ENCODE results near the gene CHST4. TPM values are rescaled to one million over a fixed set of nuclear protein-coding genes. Genes with fewer than 3 reads are reported as not detected.

CHST4 gene
- polyA plus RNA-seq: not detected

- Mint-ChIP-seq H3K27ac (peak within 1 kb of the TSS in 1 of 3 donors; percentile 36), H3K4me3 (no peak within 1 kb of the TSS), H3K27me3 (peaks cover 39% of the 10 kb centered on the region), H3K36me3 (no peaks in the 10 kb centered on the region), H3K9me3 (no peaks in the 10 kb centered on the region), H3K4me1 (peaks cover 0 to 6% (median 2%) of the 10 kb centered on the region in 3 donors)
These were observed at the start of gene CHST4 for GRCh38 chr16:71526111-71526631. Gene CHST4 (plus strand): TSS chr16:71526426. CDS start chr16:71536678, 10,252 bp downstream.

GRCh38 chr16:71476457-71477124 is 49.6 kb upstream of the CHST4 start:
- Mint-ChIP-seq H3K9me3 (no peaks in the 10 kb centered on the region), H3K36me3 (peaks cover 29% of the 10 kb centered on the region), H3K27ac (no peak overlapping the region), H3K27me3 (no peaks in the 10 kb centered on the region), H3K4me3 (peak overlapping the region in 1 of 4 donors; percentile 10), H3K4me1 (peaks cover 0 to 6% (median under 1%) of the 10 kb centered on the region in 3 donors)

GRCh38 chr16:71479420-71479819 is 46.8 kb upstream of the CHST4 start:
- H3K27me3 Mint-ChIP-seq: no peaks in the 10 kb centered on the region
- peaks cover 26% of the 10 kb centered on the region for H3K36me3 Mint-ChIP-seq
- no peaks in the 10 kb centered on the region for H3K9me3 Mint-ChIP-seq
- no peak overlapping the region for H3K4me3 Mint-ChIP-seq
- no peak overlapping the region for H3K27ac Mint-ChIP-seq
- H3K4me1 Mint-ChIP-seq: peaks cover 8 to 11% (median 9%) of the 10 kb centered on the region in 3 donors

GRCh38 chr16:71480956-71481355 is 45.3 kb upstream of the CHST4 start:
- peak overlapping the region in 1 of 4 donors; percentile 18 for H3K4me3 Mint-ChIP-seq
- H3K36me3 Mint-ChIP-seq: peaks cover 18% of the 10 kb centered on the region
- H3K27me3 Mint-ChIP-seq: no peaks in the 10 kb centered on the region
- H3K4me1 Mint-ChIP-seq: peaks cover 14 to 17% (median 15%) of the 10 kb centered on the region in 3 donors
- H3K27ac Mint-ChIP-seq: peak overlapping the region in 1 of 3 donors; percentile 19
- no peaks in the 10 kb centered on the region for H3K9me3 Mint-ChIP-seq

- H3K4me3 Mint-ChIP-seq: peak overlapping the region in 1 of 4 donors; percentile 24
- peaks cover 14 to 16% (median 15%) of the 10 kb centered on the region in 3 donors for H3K4me1 Mint-ChIP-seq
- H3K27me3 Mint-ChIP-seq: no peaks in the 10 kb centered on the region
- peak overlapping the region; percentile 41 to 95 (median 84) for H3K27ac Mint-ChIP-seq
- H3K9me3 Mint-ChIP-seq: peaks cover 0 to 2% (median 0%) of the 10 kb centered on the region in 3 donors
- H3K36me3 Mint-ChIP-seq: peaks cover 15% of the 10 kb centered on the region
These were observed 43.7 kb upstream of the CHST4 start for GRCh38 chr16:71482569-71482968.

GRCh38 chr16:71484006-71484893 is 42.0 kb upstream of the CHST4 start:
- Mint-ChIP-seq H3K27me3 (peaks cover 3% of the 10 kb centered on the region), H3K9me3 (peaks cover 0 to 2% (median 0%) of the 10 kb centered on the region in 3 donors), H3K27ac (peak overlapping the region; percentile 84 to 95 (median 90)), H3K4me3 (peak overlapping the region; percentile 79 to 95 (median 90)), H3K36me3 (peaks cover 12% of the 10 kb centered on the region), H3K4me1 (peaks cover 14 to 15% (median 15%) of the 10 kb centered on the region in 3 donors)

GRCh38 chr16:71489122-71489521 is 37.1 kb upstream of the CHST4 start, which contains the start of gene ZNF19:
Gene ZNF19 (minus strand): TSS chr16:71489324. CDS start chr16:71482114, 7,210 bp downstream.
- Mint-ChIP-seq H3K4me1 (peaks cover 5 to 6% (median 6%) of the 10 kb centered on the region in 3 donors), H3K27ac (no peak within 1 kb of the TSS), H3K4me3 (no peak within 1 kb of the TSS), H3K27me3 (peaks cover 6% of the 10 kb centered on the region), H3K9me3 (peaks cover 0 to 2% (median 0%) of the 10 kb centered on the region in 3 donors), H3K36me3 (no peaks in the 10 kb centered on the region)

GRCh38 chr16:71490361-71490760 is 35.9 kb upstream of the CHST4 start:
- H3K4me3 Mint-ChIP-seq: no peak overlapping the region

GRCh38 chr16:71491054-71491453 is 35.2 kb upstream of the CHST4 start:
- peaks cover 0 to 2% (median 0%) of the 10 kb centered on the region in 3 donors for H3K9me3 Mint-ChIP-seq
- no peak overlapping the region for H3K4me3 Mint-ChIP-seq
- H3K36me3 Mint-ChIP-seq: no peaks in the 10 kb centered on the region
- no peaks in the 10 kb centered on the region for H3K4me1 Mint-ChIP-seq
- peaks cover 6% of the 10 kb centered on the region for H3K27me3 Mint-ChIP-seq
- H3K27ac Mint-ChIP-seq: no peak overlapping the region

More at GRCh38 chr16:71490361-71490760, 35.9 kb upstream of the CHST4 start:
- peaks cover 0 to 2% (median 0%) of the 10 kb centered on the region in 3 donors for H3K9me3 Mint-ChIP-seq
- no peaks in the 10 kb centered on the region for H3K36me3 Mint-ChIP-seq
- H3K27me3 Mint-ChIP-seq: peaks cover 6% of the 10 kb centered on the region
- no peak overlapping the region for H3K27ac Mint-ChIP-seq
- H3K4me1 Mint-ChIP-seq: no peaks in the 10 kb centered on the region

- no peaks in the 10 kb centered on the region for H3K36me3 Mint-ChIP-seq
- peaks cover 6% of the 10 kb centered on the region for H3K27me3 Mint-ChIP-seq
- H3K9me3 Mint-ChIP-seq: no peaks in the 10 kb centered on the region
- H3K4me3 Mint-ChIP-seq: no peak overlapping the region
- no peaks in the 10 kb centered on the region for H3K4me1 Mint-ChIP-seq
- H3K27ac Mint-ChIP-seq: no peak overlapping the region
These were observed 33.4 kb upstream of the CHST4 start for GRCh38 chr16:71492786-71493185.

- Mint-ChIP-seq H3K4me3 (no peak overlapping the region), H3K27me3 (peaks cover 6% of the 10 kb centered on the region), H3K4me1 (no peaks in the 10 kb centered on the region), H3K9me3 (no peaks in the 10 kb centered on the region), H3K27ac (no peak overlapping the region), H3K36me3 (no peaks in the 10 kb centered on the region)
These were observed 33.0 kb upstream of the CHST4 start for GRCh38 chr16:71493213-71493612.

GRCh38 chr16:71498031-71498430 is 28.2 kb upstream of the CHST4 start:
- no peak overlapping the region for H3K27ac Mint-ChIP-seq
- no peaks in the 10 kb centered on the region for H3K27me3 Mint-ChIP-seq
- no peaks in the 10 kb centered on the region for H3K9me3 Mint-ChIP-seq
- H3K4me3 Mint-ChIP-seq: no peak overlapping the region
- no peaks in the 10 kb centered on the region for H3K4me1 Mint-ChIP-seq
- H3K36me3 Mint-ChIP-seq: no peaks in the 10 kb centered on the region

GRCh38 chr16:71499775-71500364 is 26.4 kb upstream of the CHST4 start:
- Mint-ChIP-seq H3K9me3 (no peaks in the 10 kb centered on the region), H3K27me3 (no peaks in the 10 kb centered on the region), H3K4me1 (no peaks in the 10 kb centered on the region), H3K4me3 (peak overlapping the region in 1 of 4 donors; percentile 45), H3K36me3 (no peaks in the 10 kb centered on the region), H3K27ac (no peak overlapping the region)

- Mint-ChIP-seq H3K9me3 (no peaks in the 10 kb centered on the region), H3K4me1 (no peaks in the 10 kb centered on the region), H3K27ac (no peak overlapping the region), H3K4me3 (no peak overlapping the region), H3K36me3 (no peaks in the 10 kb centered on the region), H3K27me3 (no peaks in the 10 kb centered on the region)
These were observed 25.3 kb upstream of the CHST4 start for GRCh38 chr16:71500964-71501363.

- Mint-ChIP-seq H3K27me3 (no peaks in the 10 kb centered on the region), H3K4me1 (no peaks in the 10 kb centered on the region), H3K36me3 (no peaks in the 10 kb centered on the region), H3K27ac (no peak overlapping the region), H3K9me3 (no peaks in the 10 kb centered on the region), H3K4me3 (no peak overlapping the region)
These were observed 24.7 kb upstream of the CHST4 start for GRCh38 chr16:71501547-71501946.

All from IgD-negative memory B cell (primary cell).